Spleen (tissue), 7 donors: ENCODE results near the gene SNCB.

Source experiments
- CTCF ChIP-seq, 11 experiments: fragments of 200-600 bp in 7 of 11; fragments of 450-650 bp in 4 of 11; sonication (generic) in 4 of 11; IDR thresholded peaks in 8 of 11; conservative IDR thresholded peaks in 3 of 11; 1 replicate in 7 of 11; 2 replicates in 4 of 11; pipeline versions ENCODE4 v1.4.0 to v1.8.0; 2016 to 2021; ENCODE audit warnings: antibody characterized with exemption in 11 of 11, inconsistent platforms in 4 of 11, mild to moderate bottlenecking in 1 of 11
- POLR2A ChIP-seq, 3 donors: fragments of 450-650 bp; IDR thresholded peaks; one replicate each; pipeline ENCODE4 v1.5.1; 2017; ENCODE audit warnings: antibody characterized with exemption in 3 of 3, mild to moderate bottlenecking in 1 of 3
- POLR2AphosphoS5 ChIP-seq, 3 donors: sonication (generic); formaldehyde crosslinking; IDR thresholded peaks; one replicate each; pipeline ENCODE4 v1.5.1; 2017; ENCODE audit warnings: antibody characterized with exemption in 3 of 3
- donor health status: DM: no; HTN: no; CAD: no; lungs with moderate emphysema.
- donor health status: DM: no; HTN: no; CAD: no.
- donor health status: DM: no; HTN: no; CAD: no.

- TF ChIP-seq POLR2A (IDR thresholded peaks at IDR 0.05), result no peak
- TF ChIP-seq CTCF (IDR thresholded peaks at IDR 0.05 in 8 of 11, conservative IDR thresholded peaks at IDR 0.05 in 3 of 11), result no peak
- TF ChIP-seq POLR2AphosphoS5 (IDR thresholded peaks at IDR 0.05), result no peak
These were observed 55.3 kb downstream of the SNCB start for GRCh38 chr5:176575066-176575465.
